Measurements from ENCODE around the gene COPS3. TPM values are rescaled to one million over a fixed set of nuclear protein-coding genes. Genes with fewer than 3 reads are reported as not detected.

Gene COPS3
- total and polyA plus RNA-seq, 2 of the 4 experiments (the other 2 are of a cell fraction), result 71.4 to 144 TPM

DNA sequence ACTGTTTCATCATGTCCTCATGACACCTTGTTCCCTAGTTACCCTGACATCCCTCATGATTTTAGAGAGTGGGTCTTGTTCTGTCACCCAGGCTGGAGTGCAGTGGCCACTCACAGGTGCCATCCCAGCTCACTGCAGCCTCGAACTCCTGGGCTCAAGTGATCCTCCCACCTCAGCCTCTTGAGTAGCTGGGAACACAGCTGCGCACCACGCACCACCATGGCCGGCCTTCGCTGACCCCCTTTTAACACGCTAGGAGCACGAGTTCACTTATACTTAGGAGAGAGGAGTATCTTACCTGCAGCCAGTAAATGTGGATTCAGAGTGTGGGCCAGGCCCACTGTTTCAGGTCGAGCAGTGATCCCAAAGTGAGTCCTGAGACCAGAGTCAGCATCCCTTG is 43.6 kb upstream of the COPS3 start:
- no peak overlapping the region for H2BK5ac ChIP-seq (ENCODE audit: low read depth, low read length, poor library complexity, severe bottlenecking)
- DNase-seq, result no peak
- no peak overlapping the region for H4K8ac ChIP-seq (ENCODE audit: low read depth in 2 of 2, low read length in 2 of 2)
- no peak overlapping the region for H4K5ac ChIP-seq (ENCODE audit: low read depth, low read length)
- H3K9me3 ChIP-seq (ENCODE audit: control insufficient read depth, insufficient read depth, low read length), result no peaks in the 10 kb centered on the region
- H4K20me1 ChIP-seq (ENCODE audit: insufficient read depth, low read length), result no peaks in the 10 kb centered on the region
- H3K79me1 ChIP-seq (ENCODE audit: low read depth in 1 of 2, low read length in 2 of 2), result no peaks in the 10 kb centered on the region
- no peak overlapping the region for H3K14ac ChIP-seq (replicated peaks; ENCODE audit: low read depth, low read length)
- no peaks in the 10 kb centered on the region for H3K36me3 ChIP-seq (ENCODE audit: control insufficient read depth, insufficient read depth, low read length)
- H2BK15ac ChIP-seq (ENCODE audit: low read depth, low read length), result no peak overlapping the region
- H3K4me3 ChIP-seq (ENCODE audit: insufficient read depth, low read depth, low read length), result no peak overlapping the region
- intact Hi-C loops (cut with micrococcal nuclease), result no loop called here
- H3K9me1 ChIP-seq (ENCODE audit: insufficient read depth, low read length), result no peaks in the 10 kb centered on the region
- POLR2A ChIA-PET (ENCODE audit: unreplicated experiment), result no interaction called here
- H3K4ac ChIP-seq (ENCODE audit: low read depth, low read length), result no peak overlapping the region
- no peak overlapping the region for H4K91ac ChIP-seq (ENCODE audit: insufficient read depth, low read depth, low read length)
- no peak overlapping the region for H3K9ac ChIP-seq (ENCODE audit: low read depth, low read length)
- no TSS peak for BruUV-seq (replicated peaks)
- dilution Hi-C loops (cut with HindIII; ENCODE audit: low sequenced_read_pairs, unreplicated experiment), result no loop called here
- no peak overlapping the region for H2AK5ac ChIP-seq (ENCODE audit: low read depth, low read length)
- no peak overlapping the region for H3K56ac ChIP-seq (ENCODE audit: extremely low read depth, insufficient read depth, low read length)
- no peak for ATAC-seq (ENCODE audit: low read depth)
- no peaks in the 10 kb centered on the region for H3K4me1 ChIP-seq (ENCODE audit: control insufficient read depth, insufficient read depth, low read length)
- H2AK9ac ChIP-seq (replicated peaks; ENCODE audit: low read depth, low read length, poor library complexity), result no peak overlapping the region
- H2BK120ac ChIP-seq (ENCODE audit: low read depth, low read length), result no peak overlapping the region
- no peak overlapping the region for H3K27ac ChIP-seq (ENCODE audit: insufficient read depth, low read length)
- in situ Hi-C loops (cut with MboI; ENCODE audit: low sequenced_read_pairs), result no loop called here
- CTCF ChIA-PET, result no interaction called here
- no peak overlapping the region for H2AFZ ChIP-seq (replicated peaks; ENCODE audit: low read length, poor library complexity)
- no peak overlapping the region for H3K23ac ChIP-seq (ENCODE audit: low read depth, low read length)
- H3K4me2 ChIP-seq (ENCODE audit: low read depth, low read length), result no peak overlapping the region
- no peak overlapping the region for H3K18ac ChIP-seq (ENCODE audit: low read depth, low read length)
- WGBS, 2 experiments (ENCODE audit: extremely low coverage in 2 of 2, insufficient read length in 1 of 2), result no CpG with 5 or more reads among the region's 8 CpGs
- no peak overlapping the region for H2BK20ac ChIP-seq (ENCODE audit: low read depth, low read length)
- H3K27me3 ChIP-seq (ENCODE audit: control insufficient read depth, insufficient read depth, low read length), result peaks cover 8% of the 10 kb centered on the region
- TF ChIP-seq CHD1 (IDR thresholded peaks at IDR 0.05; ENCODE audit: low read depth, low read length), result no peak
- TF ChIP-seq NFE2L2 (IDR thresholded peaks at IDR 0.05; ENCODE audit: low read depth, low read length), result no peak
- no peak for TF ChIP-seq MAFK (IDR thresholded peaks at IDR 0.05; ENCODE audit: low read depth, low read length)
- TF ChIP-seq CEBPB (IDR thresholded peaks at IDR 0.05; ENCODE audit: low read depth, low read length), result no peak
- TF ChIP-seq FOS (IDR thresholded peaks at IDR 0.05; ENCODE audit: low read depth, low read length), result no peak
- no peak for TF ChIP-seq SMC3 (IDR thresholded peaks at IDR 0.05; ENCODE audit: low read depth, low read length)
- TF ChIP-seq BHLHE40 (IDR thresholded peaks at IDR 0.05; ENCODE audit: low read depth, low read length), result no peak
- TF ChIP-seq, protein P1, sequence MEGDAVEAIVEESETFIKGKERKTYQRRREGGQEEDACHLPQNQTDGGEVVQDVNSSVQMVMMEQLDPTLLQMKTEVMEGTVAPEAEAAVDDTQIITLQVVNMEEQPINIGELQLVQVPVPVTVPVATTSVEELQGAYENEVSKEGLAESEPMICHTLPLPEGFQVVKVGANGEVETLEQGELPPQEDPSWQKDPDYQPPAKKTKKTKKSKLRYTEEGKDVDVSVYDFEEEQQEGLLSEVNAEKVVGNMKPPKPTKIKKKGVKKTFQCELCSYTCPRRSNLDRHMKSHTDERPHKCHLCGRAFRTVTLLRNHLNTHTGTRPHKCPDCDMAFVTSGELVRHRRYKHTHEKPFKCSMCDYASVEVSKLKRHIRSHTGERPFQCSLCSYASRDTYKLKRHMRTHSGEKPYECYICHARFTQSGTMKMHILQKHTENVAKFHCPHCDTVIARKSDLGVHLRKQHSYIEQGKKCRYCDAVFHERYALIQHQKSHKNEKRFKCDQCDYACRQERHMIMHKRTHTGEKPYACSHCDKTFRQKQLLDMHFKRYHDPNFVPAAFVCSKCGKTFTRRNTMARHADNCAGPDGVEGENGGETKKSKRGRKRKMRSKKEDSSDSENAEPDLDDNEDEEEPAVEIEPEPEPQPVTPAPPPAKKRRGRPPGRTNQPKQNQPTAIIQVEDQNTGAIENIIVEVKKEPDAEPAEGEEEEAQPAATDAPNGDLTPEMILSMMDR (conservative IDR thresholded peaks at IDR 0.05; ENCODE audit: low read depth, low read length), result no peak
- TF ChIP-seq MXI1 (IDR thresholded peaks at IDR 0.05; ENCODE audit: borderline replicate concordance, low read depth, low read length), result no peak
- TF ChIP-seq, protein P2, sequence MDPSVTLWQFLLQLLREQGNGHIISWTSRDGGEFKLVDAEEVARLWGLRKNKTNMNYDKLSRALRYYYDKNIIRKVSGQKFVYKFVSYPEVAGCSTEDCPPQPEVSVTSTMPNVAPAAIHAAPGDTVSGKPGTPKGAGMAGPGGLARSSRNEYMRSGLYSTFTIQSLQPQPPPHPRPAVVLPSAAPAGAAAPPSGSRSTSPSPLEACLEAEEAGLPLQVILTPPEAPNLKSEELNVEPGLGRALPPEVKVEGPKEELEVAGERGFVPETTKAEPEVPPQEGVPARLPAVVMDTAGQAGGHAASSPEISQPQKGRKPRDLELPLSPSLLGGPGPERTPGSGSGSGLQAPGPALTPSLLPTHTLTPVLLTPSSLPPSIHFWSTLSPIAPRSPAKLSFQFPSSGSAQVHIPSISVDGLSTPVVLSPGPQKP (IDR thresholded peaks at IDR 0.05; ENCODE audit: borderline replicate concordance, low read depth, low read length), result no peak
- TF ChIP-seq RFX5 (IDR thresholded peaks at IDR 0.05; ENCODE audit: low read depth, low read length), result no peak
- no peak for TF ChIP-seq MAZ (IDR thresholded peaks at IDR 0.05; ENCODE audit: borderline replicate concordance, low read depth, low read length)
- TF ChIP-seq POLR2A (IDR thresholded peaks at IDR 0.05; ENCODE audit: low read depth, low read length), result no peak
- TF ChIP-seq RCOR1 (IDR thresholded peaks at IDR 0.05; ENCODE audit: insufficient replicate concordance, low read length), result no peak
